Activated CD4-positive, alpha-beta memory T cell treated with anti-CD3 and anti-CD28 coated beads, Interleukin-2, amount 10 ng/mL, durations not matched to agents 7 days and 5 days (primary cell): ENCODE results near the gene ATP8B3. TPM values are rescaled to one million over a fixed set of nuclear protein-coding genes. Genes with fewer than 3 reads are reported as not detected.

Experiments used
- CTCF ChIA-PET: fragments of 350-600 bp; sonication (Branson Sonifier 250); formaldehyde crosslinking; loops from one replicate; lab custom pipeline; 2021; ENCODE audit warnings: antibody characterized with exemption, inconsistent platforms; lab: Charles Lee
- POLR2A ChIA-PET: fragments of 350-600 bp; sonication (Branson Sonifier 250); formaldehyde crosslinking; loops from one replicate; lab custom pipeline; 2021; ENCODE audit warnings: antibody characterized with exemption; lab: Charles Lee
- DNase-seq: peaks from one replicate; pipeline ENCODE4 v3.0.0-alpha.2; 2020
- H3K27ac Mint-ChIP-seq: one replicate; pipeline ENCODE4 v1.8.0; 2021; ENCODE audit warnings: mild to moderate bottlenecking, mixed read lengths
- H3K27me3 Mint-ChIP-seq: one replicate; pipeline ENCODE4 v1.8.0; 2021; ENCODE audit warnings: mixed read lengths
- H3K36me3 Mint-ChIP-seq: one replicate; pipeline ENCODE4 v1.8.0; 2021; ENCODE audit warnings: low read depth, mixed read lengths
- H3K4me1 Mint-ChIP-seq: one replicate; pipeline ENCODE4 v1.8.0; 2021; ENCODE audit warnings: mixed read lengths
- H3K4me3 Mint-ChIP-seq: one replicate; pipeline ENCODE4 v1.8.0; 2021; ENCODE audit warnings: mild to moderate bottlenecking, mixed read lengths
- H3K9me3 Mint-ChIP-seq: one replicate; pipeline ENCODE4 v1.8.0; 2021; ENCODE audit warnings: mixed read lengths
- total RNA-seq, 2 experiments: library from RNA; stranded (reverse); gene quantifications; one replicate each; pipeline ENCODE4 v1.2.3, GENCODE V29; 2021

The ATP8B3 gene
- 10 to 100 TPM; 22.5 to 23.3 TPM for total RNA-seq

- DNase-seq: peak; percentile 90
- Mint-ChIP-seq H3K27ac (peak within 1 kb of the TSS; percentile 97), H3K9me3 (no peaks in the 10 kb centered on the region), H3K4me1 (peaks cover 27% of the 10 kb centered on the region), H3K4me3 (peak within 1 kb of the TSS; percentile 92), H3K36me3 (peaks cover 9% of the 10 kb centered on the region), H3K27me3 (no peaks in the 10 kb centered on the region)
- ChIA-PET CTCF (interaction anchor here (1.0 to 1.7 kb wide), 3 partner anchors 26 to 266 kb away, joined by 3 to 6 read pairs (median 3); no protein-coding TSS in a partner anchor), POLR2A (interaction anchor here (1.1 kb wide), 1 partner anchor 219 kb away, joined by 3 read pairs; the partner anchor contains the start of gene MBD3)
These were observed at the start of gene ATP8B3 for GRCh38 chr19:1811942-1812425. TSS of gene ATP8B3 (minus strand) at chr19:1812276. CDS start at chr19:1811736, 540 bp downstream.

- H3K4me1 Mint-ChIP-seq: peaks cover 43% of the 10 kb centered on the region
- ChIA-PET CTCF (no interaction called here), POLR2A (no interaction called here)
- no peak for DNase-seq
- no peaks in the 10 kb centered on the region for H3K27me3 Mint-ChIP-seq
- peaks cover 2% of the 10 kb centered on the region for H3K36me3 Mint-ChIP-seq
- no peaks in the 10 kb centered on the region for H3K9me3 Mint-ChIP-seq
- H3K27ac Mint-ChIP-seq: peak overlapping the region; percentile 87
- peak overlapping the region; percentile 93 for H3K4me3 Mint-ChIP-seq
These were observed 49.5 kb upstream of the ATP8B3 start for GRCh38 chr19:1861599-1862031.

- H3K27ac Mint-ChIP-seq: peak overlapping the region; percentile 21
- CTCF ChIA-PET: no interaction called here
- POLR2A ChIA-PET: interaction anchor here (1.1 to 1.3 kb wide), 2 partner anchors 14 to 23 kb away, joined by 4 read pairs; no protein-coding TSS in a partner anchor
These were observed 48.9 kb upstream of the ATP8B3 start for GRCh38 chr19:1860821-1861598.

GRCh38 chr19:1860042-1860775 lies 48.1 kb upstream of the ATP8B3 start:
- peaks cover 45% of the 10 kb centered on the region for H3K4me1 Mint-ChIP-seq
- CTCF ChIA-PET: no interaction called here
- H3K4me3 Mint-ChIP-seq: peak overlapping the region; percentile 7
- POLR2A ChIA-PET: interaction anchor here (1.1 to 1.3 kb wide), 2 partner anchors 15 to 24 kb away, joined by 4 read pairs; no protein-coding TSS in a partner anchor
- H3K27me3 Mint-ChIP-seq: no peaks in the 10 kb centered on the region
- peak; percentile 45 for DNase-seq
- peaks cover 2% of the 10 kb centered on the region for H3K36me3 Mint-ChIP-seq
- no peak overlapping the region for H3K27ac Mint-ChIP-seq
- no peaks in the 10 kb centered on the region for H3K9me3 Mint-ChIP-seq

More at GRCh38 chr19:1860821-1861598, 48.9 kb upstream of the ATP8B3 start:
- no peak for DNase-seq
- Mint-ChIP-seq H3K9me3 (no peaks in the 10 kb centered on the region), H3K36me3 (peaks cover 2% of the 10 kb centered on the region), H3K4me3 (peak overlapping the region; percentile 93), H3K27me3 (no peaks in the 10 kb centered on the region), H3K4me1 (peaks cover 46% of the 10 kb centered on the region)

- Mint-ChIP-seq H3K36me3 (peaks cover 2% of the 10 kb centered on the region), H3K4me3 (no peak overlapping the region), H3K27ac (peak overlapping the region; percentile 49), H3K27me3 (no peaks in the 10 kb centered on the region), H3K4me1 (peaks cover 52% of the 10 kb centered on the region), H3K9me3 (no peaks in the 10 kb centered on the region)
- DNase-seq: no peak
- POLR2A ChIA-PET: no interaction called here
- CTCF ChIA-PET: no interaction called here
These were observed 47.3 kb upstream of the ATP8B3 start for GRCh38 chr19:1859331-1859781.

GRCh38 chr19:1858412-1859081 lies 46.5 kb upstream of the ATP8B3 start:
- Mint-ChIP-seq H3K9me3 (no peaks in the 10 kb centered on the region), H3K27ac (peak overlapping the region; percentile 65), H3K4me1 (peaks cover 54% of the 10 kb centered on the region), H3K27me3 (no peaks in the 10 kb centered on the region), H3K4me3 (peak overlapping the region; percentile 39), H3K36me3 (peaks cover 2% of the 10 kb centered on the region)
- DNase-seq: no peak
- CTCF ChIA-PET: no interaction called here
- POLR2A ChIA-PET: interaction anchor here (0.7 to 2.3 kb wide), 6 partner anchors 12 to 589 kb away, joined by 3 to 11 read pairs (median 6); partner anchors contain the start of genes ADAT3, CIRBP and SCAMP4

GRCh38 chr19:1857648-1858326 lies 45.7 kb upstream of the ATP8B3 start:
- H3K4me1 Mint-ChIP-seq: peaks cover 60% of the 10 kb centered on the region
- CTCF ChIA-PET: no interaction called here

GRCh38 chr19:1856698-1857603 lies 44.9 kb upstream of the ATP8B3 start:
- Mint-ChIP-seq H3K36me3 (peaks cover 4% of the 10 kb centered on the region), H3K4me3 (peak overlapping the region; percentile 80), H3K27ac (peak overlapping the region; percentile 96), H3K9me3 (no peaks in the 10 kb centered on the region), H3K4me1 (peaks cover 62% of the 10 kb centered on the region), H3K27me3 (no peaks in the 10 kb centered on the region)
- ChIA-PET POLR2A (interaction anchor here (0.7 to 2.8 kb wide), 16 partner anchors 8 to 588 kb away, joined by 3 to 11 read pairs (median 6); partner anchors contain the start of genes ADAT3, CIRBP and SCAMP4), CTCF (interaction anchor here (1.3 kb wide), 1 partner anchor 31 kb away, joined by 3 read pairs; no protein-coding TSS in a partner anchor)
- DNase-seq: peak; percentile 59

More at GRCh38 chr19:1857648-1858326, 45.7 kb upstream of the ATP8B3 start:
- no peak for DNase-seq
- Mint-ChIP-seq H3K4me3 (peak overlapping the region; percentile 65), H3K36me3 (peaks cover 7% of the 10 kb centered on the region), H3K27me3 (no peaks in the 10 kb centered on the region), H3K27ac (peak overlapping the region; percentile 78), H3K9me3 (no peaks in the 10 kb centered on the region)
- POLR2A ChIA-PET: interaction anchor here (0.7 to 2.8 kb wide), 8 partner anchors 11 to 589 kb away, joined by 3 to 11 read pairs (median 6); partner anchors contain the start of genes ADAT3, CIRBP and SCAMP4

GRCh38 chr19:1856345-1856697 lies 44.2 kb upstream of the ATP8B3 start:
- POLR2A ChIA-PET: interaction anchor here (0.7 to 2.8 kb wide), 13 partner anchors 8 to 446 kb away, joined by 3 to 10 read pairs (median 6); partner anchors contain the start of genes ADAT3 and SCAMP4
- no peak for DNase-seq
- Mint-ChIP-seq H3K27ac (peak overlapping the region; percentile 96), H3K4me3 (peak overlapping the region; percentile 80), H3K4me1 (peaks cover 58% of the 10 kb centered on the region), H3K9me3 (no peaks in the 10 kb centered on the region), H3K27me3 (no peaks in the 10 kb centered on the region), H3K36me3 (peaks cover 4% of the 10 kb centered on the region)
- CTCF ChIA-PET: interaction anchor here (1.3 kb wide), 1 partner anchor 30 kb away, joined by 3 read pairs; no protein-coding TSS in a partner anchor

GRCh38 chr19:1855828-1856255 lies 43.8 kb upstream of the ATP8B3 start:
- peak; percentile 59 for DNase-seq
- Mint-ChIP-seq H3K36me3 (peaks cover 4% of the 10 kb centered on the region), H3K4me3 (peak overlapping the region; percentile 80), H3K27ac (peak overlapping the region; percentile 96), H3K27me3 (no peaks in the 10 kb centered on the region), H3K9me3 (no peaks in the 10 kb centered on the region), H3K4me1 (peaks cover 58% of the 10 kb centered on the region)
- POLR2A ChIA-PET: interaction anchor here (0.7 to 2.8 kb wide), 14 partner anchors 9 to 446 kb away, joined by 3 to 10 read pairs (median 5); partner anchors contain the start of genes ADAT3 and SCAMP4
- CTCF ChIA-PET: interaction anchor here (0.6 to 1.4 kb wide), 4 partner anchors 9 to 30 kb away, joined by 3 to 4 read pairs (median 3); no protein-coding TSS in a partner anchor
